K562 (cell line): ENCODE data around the gene ACOT7. TPM values are rescaled to one million over a fixed set of nuclear protein-coding genes. Genes with fewer than 3 reads are reported as not detected.

Experiments
- ARHGAP35 ChIP-seq: fragments of 450-650 bp; IDR thresholded peaks from 2 replicates; pipeline ENCODE4 v1.6.1; 2018; ENCODE audit not compliant: partially characterized antibody
- ASH1L ChIP-seq: fragments of 450-650 bp; IDR thresholded peaks from 2 replicates; pipeline ENCODE4 v1.6.1; 2018; ENCODE audit warnings: borderline replicate concordance, mild to moderate bottlenecking, low read depth; ENCODE audit not compliant: partially characterized antibody
- ATF7 ChIP-seq: fragments of 450-650 bp; IDR thresholded peaks from 2 replicates; pipeline ENCODE4 v1.7.1; 2014; ENCODE audit warnings: mild to moderate bottlenecking, moderate library complexity
- CHCHD3 ChIP-seq: fragments of 250-450 bp; sonication (Bioruptor Pico); IDR thresholded peaks from 2 replicates; pipeline ENCODE4 v2.1.2; 2022; ENCODE audit warnings: mild to moderate bottlenecking
- CXXC5 ChIP-seq: fragments of 250-450 bp; sonication (Bioruptor Pico); IDR thresholded peaks from 2 replicates; pipeline ENCODE4 v1.8.0; 2022; ENCODE audit warnings: inconsistent platforms, mild to moderate bottlenecking, moderate library complexity
- DPF2 ChIP-seq: fragments of 450-650 bp; IDR thresholded peaks from 2 replicates; pipeline ENCODE4 v1.6.1; 2016
- KLF1 ChIP-seq: fragments of 450-650 bp; IDR thresholded peaks from 2 replicates; pipeline ENCODE4 v1.6.1; 2016; ENCODE audit warnings: missing genetic modification characterization, missing compliant biosample characterization
- NFIX ChIP-seq: fragments of 250-450 bp; sonication (Bioruptor Pico); IDR thresholded peaks from 2 replicates; pipeline ENCODE4 v1.4.0; 2020; ENCODE audit warnings: low read depth, mild to moderate bottlenecking, moderate library complexity
- NR2C2 ChIP-seq, 2 experiments: fragments of 200-800 bp in 1 of 2; sonication (Bioruptor generic) in 1 of 2; sonication (generic) in 1 of 2; formaldehyde crosslinking in 1 of 2; IDR thresholded peaks; 2 replicates each; pipeline versions ENCODE4 v1.6.1 to v1.8.0; 2016 to 2022; ENCODE audit warnings: mild to moderate bottlenecking in 1 of 2, missing compliant biosample characterization in 1 of 2, missing genetic modification characterization in 1 of 2, missing genetic modification reagents in 1 of 2
- NUFIP1 ChIP-seq: fragments of 450-650 bp; IDR thresholded peaks from 2 replicates; pipeline ENCODE4 v1.6.1; 2018; ENCODE audit not compliant: partially characterized antibody
- SIRT6 ChIP-seq: IDR thresholded peaks from one replicate; pipeline ENCODE4 v1.6.1; 2012; ENCODE audit warnings: low read depth, mild to moderate bottlenecking, control low read depth, inconsistent platforms, low read length, moderate library complexity
- ZBTB8A ChIP-seq: fragments of 450-650 bp; IDR thresholded peaks from 2 replicates; pipeline ENCODE4 v1.6.1; 2018; ENCODE audit warnings: mild to moderate bottlenecking, moderate library complexity; ENCODE audit not compliant: partially characterized antibody
- ZNF175 ChIP-seq: fragments of 200-800 bp; sonication (Bioruptor generic); IDR thresholded peaks from 2 replicates; pipeline ENCODE4 v1.6.1; 2016; ENCODE audit warnings: low read depth, mild to moderate bottlenecking, missing genetic modification characterization, missing compliant biosample characterization
- polyA plus RNA-seq, 8 experiments: library from polyadenylated mRNA; depleted of rRNA in 4 of 8; stranded (reverse) in 5 of 8; unstranded in 3 of 8; fragments of >200 nt; fragmentation: Nextera tagmentation in 2 of 8; fragmentation: Illumina TruSeq in 1 of 8; extraction: Ambion mirVana in 2 of 8; extraction: Trizol in 1 of 8; gene quantifications; 2 replicates each; pipeline versions ENCODE4 v1.2.1 to v1.2.3, GENCODE V29; 2011 to 2014; ENCODE audit warnings: inconsistent platforms in 1 of 8, missing spikeins in 1 of 8
- total RNA-seq, 7 experiments: library from RNA; depleted of rRNA in 6 of 7; stranded (reverse); fragments of >200 nt in 6 of 7; fragmentation: Illumina TruSeq in 2 of 7; extraction: Trizol in 2 of 7; gene quantifications; 2 replicates each; pipeline versions ENCODE4 v1.2.1 to v1.2.3, GENCODE V29; 2011 to 2021; ENCODE audit warnings: low replicate concordance in 1 of 7
- TF ChIP-seq, protein P1 (sequence below), 2 experiments: fragments of 450-650 bp in 1 of 2; sonication (generic) in 1 of 2; formaldehyde crosslinking; conservative IDR thresholded peaks; 2 replicates each; pipeline versions ENCODE4 v1.4.0 to v1.8.1; 2020 to 2022; ENCODE audit warnings: mild to moderate bottlenecking in 1 of 2, missing genetic modification reagents in 1 of 2
- TF ChIP-seq, protein P2 (sequence below): sonication (generic); formaldehyde crosslinking; IDR thresholded peaks from 2 replicates; pipeline ENCODE4 v1.8.0; 2023; ENCODE audit warnings: missing genetic modification reagents, mild to moderate bottlenecking, borderline replicate concordance
- TF ChIP-seq, protein P3 (sequence below): fragments of 200-400 bp; formaldehyde crosslinking; IDR thresholded peaks from 2 replicates; pipeline ENCODE4 v1.6.1; 2017; ENCODE audit warnings: mild to moderate bottlenecking, low read depth, low read length, moderate library complexity
- TF ChIP-seq, protein P4 (sequence below): fragments of 450-650 bp; formaldehyde crosslinking; IDR thresholded peaks from 2 replicates; pipeline ENCODE4 v1.4.0; 2020; ENCODE audit warnings: mild to moderate bottlenecking, moderate library complexity

The ACOT7 gene
- total and polyA plus RNA-seq, 9 of the 15 experiments (the other 6 are each of a cell fraction or from before 2014, with no cell fraction given): 7.0 to 92.6 (median 37.2) TPM

DNA sequence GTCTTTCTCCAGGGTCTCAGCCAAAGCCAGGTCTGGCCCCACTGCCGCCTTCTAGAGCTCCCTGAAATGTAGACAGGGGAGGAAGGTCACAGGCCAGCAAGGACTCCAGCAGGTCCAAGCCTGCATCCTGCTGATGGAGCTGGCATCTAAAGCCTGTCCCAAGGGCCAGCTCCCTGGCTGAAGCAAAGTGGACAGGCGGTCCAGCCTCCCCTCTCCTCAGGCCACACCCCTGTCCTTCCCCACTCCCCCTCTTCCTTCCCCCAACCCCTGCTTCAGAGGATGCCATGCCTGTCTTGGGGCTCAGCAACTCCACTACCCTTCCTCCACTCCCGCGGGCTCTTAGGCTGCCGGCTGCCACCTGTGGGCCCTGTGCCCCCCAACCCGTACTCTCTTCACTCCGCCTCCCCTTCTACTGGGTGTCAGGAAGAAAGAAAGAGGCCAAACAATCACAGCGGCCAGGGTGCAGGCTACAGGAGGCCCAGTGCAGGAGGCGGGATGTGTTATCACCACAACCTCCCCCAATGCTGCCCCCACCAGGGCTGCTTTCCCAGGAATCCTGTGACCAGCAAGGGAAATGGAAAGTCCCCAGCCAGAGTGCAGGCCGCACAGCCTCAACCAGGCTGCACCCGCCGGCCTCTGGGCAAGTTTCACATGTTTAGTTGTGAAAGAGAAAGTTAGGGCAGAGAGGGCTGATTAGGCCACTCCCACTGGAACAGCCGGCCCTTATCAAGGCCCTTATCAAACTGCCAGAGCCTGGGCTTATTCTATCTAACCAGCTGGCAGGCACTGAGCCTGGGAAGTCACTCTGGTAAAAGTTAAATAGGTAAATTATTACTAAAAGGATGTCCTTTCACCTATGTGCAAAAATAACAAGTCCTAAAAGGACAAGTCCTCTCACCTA, 34.1 kb downstream of the ACOT7 start (continued):
- TF ChIP-seq, protein P1, sequence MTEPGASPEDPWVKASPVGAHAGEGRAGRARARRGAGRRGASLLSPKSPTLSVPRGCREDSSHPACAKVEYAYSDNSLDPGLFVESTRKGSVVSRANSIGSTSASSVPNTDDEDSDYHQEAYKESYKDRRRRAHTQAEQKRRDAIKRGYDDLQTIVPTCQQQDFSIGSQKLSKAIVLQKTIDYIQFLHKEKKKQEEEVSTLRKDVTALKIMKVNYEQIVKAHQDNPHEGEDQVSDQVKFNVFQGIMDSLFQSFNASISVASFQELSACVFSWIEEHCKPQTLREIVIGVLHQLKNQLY (CRISPR knock-in tag; conservative IDR thresholded peaks at IDR 0.05): no peak
- TF ChIP-seq, protein P2, sequence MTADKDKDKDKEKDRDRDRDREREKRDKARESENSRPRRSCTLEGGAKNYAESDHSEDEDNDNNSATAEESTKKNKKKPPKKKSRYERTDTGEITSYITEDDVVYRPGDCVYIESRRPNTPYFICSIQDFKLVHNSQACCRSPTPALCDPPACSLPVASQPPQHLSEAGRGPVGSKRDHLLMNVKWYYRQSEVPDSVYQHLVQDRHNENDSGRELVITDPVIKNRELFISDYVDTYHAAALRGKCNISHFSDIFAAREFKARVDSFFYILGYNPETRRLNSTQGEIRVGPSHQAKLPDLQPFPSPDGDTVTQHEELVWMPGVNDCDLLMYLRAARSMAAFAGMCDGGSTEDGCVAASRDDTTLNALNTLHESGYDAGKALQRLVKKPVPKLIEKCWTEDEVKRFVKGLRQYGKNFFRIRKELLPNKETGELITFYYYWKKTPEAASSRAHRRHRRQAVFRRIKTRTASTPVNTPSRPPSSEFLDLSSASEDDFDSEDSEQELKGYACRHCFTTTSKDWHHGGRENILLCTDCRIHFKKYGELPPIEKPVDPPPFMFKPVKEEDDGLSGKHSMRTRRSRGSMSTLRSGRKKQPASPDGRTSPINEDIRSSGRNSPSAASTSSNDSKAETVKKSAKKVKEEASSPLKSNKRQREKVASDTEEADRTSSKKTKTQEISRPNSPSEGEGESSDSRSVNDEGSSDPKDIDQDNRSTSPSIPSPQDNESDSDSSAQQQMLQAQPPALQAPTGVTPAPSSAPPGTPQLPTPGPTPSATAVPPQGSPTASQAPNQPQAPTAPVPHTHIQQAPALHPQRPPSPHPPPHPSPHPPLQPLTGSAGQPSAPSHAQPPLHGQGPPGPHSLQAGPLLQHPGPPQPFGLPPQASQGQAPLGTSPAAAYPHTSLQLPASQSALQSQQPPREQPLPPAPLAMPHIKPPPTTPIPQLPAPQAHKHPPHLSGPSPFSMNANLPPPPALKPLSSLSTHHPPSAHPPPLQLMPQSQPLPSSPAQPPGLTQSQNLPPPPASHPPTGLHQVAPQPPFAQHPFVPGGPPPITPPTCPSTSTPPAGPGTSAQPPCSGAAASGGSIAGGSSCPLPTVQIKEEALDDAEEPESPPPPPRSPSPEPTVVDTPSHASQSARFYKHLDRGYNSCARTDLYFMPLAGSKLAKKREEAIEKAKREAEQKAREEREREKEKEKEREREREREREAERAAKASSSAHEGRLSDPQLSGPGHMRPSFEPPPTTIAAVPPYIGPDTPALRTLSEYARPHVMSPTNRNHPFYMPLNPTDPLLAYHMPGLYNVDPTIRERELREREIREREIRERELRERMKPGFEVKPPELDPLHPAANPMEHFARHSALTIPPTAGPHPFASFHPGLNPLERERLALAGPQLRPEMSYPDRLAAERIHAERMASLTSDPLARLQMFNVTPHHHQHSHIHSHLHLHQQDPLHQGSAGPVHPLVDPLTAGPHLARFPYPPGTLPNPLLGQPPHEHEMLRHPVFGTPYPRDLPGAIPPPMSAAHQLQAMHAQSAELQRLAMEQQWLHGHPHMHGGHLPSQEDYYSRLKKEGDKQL (CRISPR knock-in tag): no peak
- TF ChIP-seq, protein P3, sequence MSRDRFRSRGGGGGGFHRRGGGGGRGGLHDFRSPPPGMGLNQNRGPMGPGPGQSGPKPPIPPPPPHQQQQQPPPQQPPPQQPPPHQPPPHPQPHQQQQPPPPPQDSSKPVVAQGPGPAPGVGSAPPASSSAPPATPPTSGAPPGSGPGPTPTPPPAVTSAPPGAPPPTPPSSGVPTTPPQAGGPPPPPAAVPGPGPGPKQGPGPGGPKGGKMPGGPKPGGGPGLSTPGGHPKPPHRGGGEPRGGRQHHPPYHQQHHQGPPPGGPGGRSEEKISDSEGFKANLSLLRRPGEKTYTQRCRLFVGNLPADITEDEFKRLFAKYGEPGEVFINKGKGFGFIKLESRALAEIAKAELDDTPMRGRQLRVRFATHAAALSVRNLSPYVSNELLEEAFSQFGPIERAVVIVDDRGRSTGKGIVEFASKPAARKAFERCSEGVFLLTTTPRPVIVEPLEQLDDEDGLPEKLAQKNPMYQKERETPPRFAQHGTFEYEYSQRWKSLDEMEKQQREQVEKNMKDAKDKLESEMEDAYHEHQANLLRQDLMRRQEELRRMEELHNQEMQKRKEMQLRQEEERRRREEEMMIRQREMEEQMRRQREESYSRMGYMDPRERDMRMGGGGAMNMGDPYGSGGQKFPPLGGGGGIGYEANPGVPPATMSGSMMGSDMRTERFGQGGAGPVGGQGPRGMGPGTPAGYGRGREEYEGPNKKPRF: no peak
- peak; percentile 59 for TF ChIP-seq ATF7
- no peak for TF ChIP-seq ARHGAP35
- no peak for TF ChIP-seq ZBTB8A
- no peak for TF ChIP-seq ZNF175 (CRISPR knock-in tag)
- no peak for TF ChIP-seq SIRT6
- 0 out of 2 replicates have a peak, but pooled peaks have one; percentile 14 for TF ChIP-seq KLF1 (tag)
- no peak for TF ChIP-seq ASH1L
- TF ChIP-seq CHCHD3 (CRISPR knock-in tag): no peak
- no peak for TF ChIP-seq NUFIP1
- TF ChIP-seq, protein P4, sequence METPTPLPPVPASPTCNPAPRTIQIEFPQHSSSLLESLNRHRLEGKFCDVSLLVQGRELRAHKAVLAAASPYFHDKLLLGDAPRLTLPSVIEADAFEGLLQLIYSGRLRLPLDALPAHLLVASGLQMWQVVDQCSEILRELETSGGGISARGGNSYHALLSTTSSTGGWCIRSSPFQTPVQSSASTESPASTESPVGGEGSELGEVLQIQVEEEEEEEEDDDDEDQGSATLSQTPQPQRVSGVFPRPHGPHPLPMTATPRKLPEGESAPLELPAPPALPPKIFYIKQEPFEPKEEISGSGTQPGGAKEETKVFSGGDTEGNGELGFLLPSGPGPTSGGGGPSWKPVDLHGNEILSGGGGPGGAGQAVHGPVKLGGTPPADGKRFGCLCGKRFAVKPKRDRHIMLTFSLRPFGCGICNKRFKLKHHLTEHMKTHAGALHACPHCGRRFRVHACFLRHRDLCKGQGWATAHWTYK (CRISPR knock-in tag): peak; percentile 77; the same call in 1 of the 2 replicates
- TF ChIP-seq CXXC5 (CRISPR knock-in tag): peak; percentile 52
- TF ChIP-seq NFIX (CRISPR knock-in tag): no peak
- no peak for TF ChIP-seq NR2C2 (CRISPR knock-in tag; IDR thresholded peaks at IDR 0.05)
- peak; percentile 29; the same call in 1 of the 2 replicates for TF ChIP-seq NR2C2 (tag; IDR thresholded peaks at IDR 0.05)
- peak; percentile 84 for TF ChIP-seq DPF2
